Fibroblast of the conjunctiva (primary cell): ENCODE data around the gene SLC9A7.
A peak's percentile ranks its signal among the peaks of the same experiment; 100 is the strongest.
"Not testable (repeated sequence)": the region's sequence is repeated elsewhere in the genome, so short reads cannot be mapped to it uniquely, and the experiment has no call there.

Experiments used
- DNase-seq: peaks from one replicate; pipeline ENCODE4 v3.0.0-alpha.2; 2010; ENCODE audit warnings: low read depth

Gene SLC9A7

DNA sequence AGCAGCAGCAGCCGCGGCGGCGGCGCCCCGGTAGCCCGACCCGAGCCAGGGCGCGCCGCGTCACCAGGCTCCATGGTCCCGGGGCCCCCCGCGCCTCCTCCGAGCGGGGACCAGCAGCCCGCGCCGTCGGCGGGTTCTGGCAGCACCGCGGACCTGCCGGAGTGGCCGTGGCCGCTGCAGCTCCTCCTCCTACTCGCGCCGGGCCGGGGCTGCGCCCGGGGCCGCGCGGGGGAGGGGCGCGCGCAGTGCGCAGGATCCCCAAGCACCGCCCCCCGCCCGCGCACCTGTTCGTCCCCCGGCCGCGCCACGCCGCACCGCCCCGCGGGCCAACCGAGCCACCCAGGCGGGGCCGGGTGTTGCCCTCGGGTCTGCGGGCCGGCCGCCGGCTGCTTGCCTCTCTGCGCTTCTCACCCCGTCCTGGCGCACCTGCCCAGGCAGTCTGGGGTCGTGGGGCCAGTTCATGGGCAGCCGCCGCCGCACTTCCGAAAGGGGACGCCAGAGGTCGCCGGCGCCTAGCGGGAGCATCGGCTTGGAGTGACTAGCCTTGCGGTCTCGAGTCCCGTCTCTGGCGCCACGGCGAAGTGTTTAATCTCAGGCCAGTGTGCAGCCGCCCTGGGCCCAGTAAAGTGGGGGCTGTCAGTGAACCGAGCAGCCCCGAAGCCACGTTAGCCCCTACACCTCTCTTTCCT is at the start of gene SLC9A7:
SLC9A7 (minus strand) TSS at position 163 of the 689 bp plus-strand sequence; CDS start at position 74, 89 bp downstream.
- no peak for DNase-seq

GRCh38 chrX:46805270-46805669 is 46.4 kb upstream of the SLC9A7 start:
- DNase-seq: no peak

GRCh38 chrX:46803140-46803539 is 44.2 kb upstream of the SLC9A7 start:
- no peak for DNase-seq

DNA sequence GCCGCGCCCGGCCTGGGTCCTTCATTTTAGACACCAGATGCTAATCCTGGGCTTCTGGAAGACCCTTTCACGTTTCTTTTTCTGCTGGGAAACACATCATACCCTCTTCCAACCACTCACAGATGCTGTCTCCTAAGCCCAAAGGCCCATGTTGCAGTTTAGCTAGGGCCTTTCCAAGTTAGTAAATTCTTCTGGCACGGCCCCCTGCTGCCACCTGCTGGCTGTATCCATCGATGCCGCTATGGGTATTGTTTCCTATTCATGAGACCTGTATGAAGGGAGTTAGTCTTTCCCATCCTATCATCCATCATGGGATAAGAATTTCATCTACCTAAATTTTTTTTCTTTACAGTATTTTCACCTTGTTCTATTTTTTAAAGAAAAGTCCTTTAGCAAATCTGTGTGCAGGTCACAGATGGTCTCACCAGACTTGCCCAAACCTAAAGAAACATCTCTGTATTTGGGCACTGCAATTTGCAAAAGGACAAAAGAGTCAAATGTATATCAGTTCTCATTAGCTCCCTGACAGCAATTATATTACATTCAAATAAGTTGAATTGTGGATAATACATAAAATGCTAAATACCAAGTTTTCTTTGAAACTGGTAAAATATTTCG is 37.8 kb upstream of the SLC9A7 start:
- DNase-seq: peak; percentile 62

- DNase-seq: no peak
Observed at GRCh38 chrX:46793386-46794143, 34.6 kb upstream of the SLC9A7 start.

DNA sequence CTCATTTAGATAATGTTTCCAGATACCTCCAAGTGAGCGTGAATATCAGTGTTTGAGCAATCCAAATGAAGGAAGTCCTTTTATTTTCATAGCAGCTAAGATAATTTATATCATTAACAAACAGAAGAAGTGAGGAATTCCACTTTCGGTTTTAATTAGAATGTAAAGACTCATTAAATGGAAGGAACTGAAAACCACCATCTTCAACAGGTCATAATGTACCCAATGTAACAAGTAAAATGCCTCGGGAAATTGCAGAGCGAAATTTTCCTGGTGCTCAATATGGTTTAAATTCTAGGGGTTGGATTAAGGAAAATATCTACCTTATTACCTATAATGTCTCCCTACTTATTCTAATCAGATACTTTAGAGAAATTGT is 33.9 kb upstream of the SLC9A7 start:
- DNase-seq: no peak

DNA sequence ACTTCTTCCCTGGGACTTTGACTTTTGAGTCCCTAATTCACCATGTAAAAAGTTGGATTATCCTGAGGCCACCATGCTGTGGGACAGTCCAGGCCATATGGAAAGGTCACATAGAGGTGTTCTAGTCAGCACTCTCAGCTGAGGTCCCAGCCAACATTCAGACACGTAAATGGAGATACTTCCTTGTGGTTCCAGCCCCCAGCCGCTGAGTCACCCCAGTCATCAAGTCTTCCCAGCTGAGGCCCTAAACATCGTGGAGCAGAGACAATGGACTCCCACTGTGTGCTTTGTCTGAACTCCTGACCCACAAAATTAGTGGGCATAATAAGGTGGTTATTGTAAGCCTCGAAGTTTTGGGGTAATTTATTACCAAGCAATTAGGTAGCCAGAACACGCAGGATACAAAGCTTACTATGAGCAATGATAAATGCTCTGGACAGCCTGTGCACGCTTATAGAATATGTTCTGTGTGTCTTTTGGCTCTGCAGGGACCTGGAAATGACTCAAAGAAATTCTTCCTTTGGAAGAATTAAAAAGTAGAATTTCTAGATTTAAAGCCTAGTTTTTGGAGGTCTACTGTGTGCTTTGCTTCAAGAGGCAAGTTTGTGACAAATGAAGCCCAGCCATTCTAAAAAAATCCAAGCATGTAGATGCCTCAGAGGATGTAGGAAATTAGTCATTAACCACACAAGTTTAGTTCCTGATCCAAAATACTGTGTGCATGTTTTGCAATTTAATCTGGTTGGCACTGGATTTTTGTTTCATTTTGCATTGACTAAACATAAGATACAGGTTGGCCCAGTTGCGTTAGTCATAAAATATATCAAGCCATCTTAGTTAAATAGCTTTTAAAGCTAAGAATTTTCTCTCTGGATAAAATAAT is 33.2 kb upstream of the SLC9A7 start:
- DNase-seq: peak; percentile 61

- no peak for DNase-seq
Observed at GRCh38 chrX:46788902-46789301, 30.0 kb upstream of the SLC9A7 start.

DNA sequence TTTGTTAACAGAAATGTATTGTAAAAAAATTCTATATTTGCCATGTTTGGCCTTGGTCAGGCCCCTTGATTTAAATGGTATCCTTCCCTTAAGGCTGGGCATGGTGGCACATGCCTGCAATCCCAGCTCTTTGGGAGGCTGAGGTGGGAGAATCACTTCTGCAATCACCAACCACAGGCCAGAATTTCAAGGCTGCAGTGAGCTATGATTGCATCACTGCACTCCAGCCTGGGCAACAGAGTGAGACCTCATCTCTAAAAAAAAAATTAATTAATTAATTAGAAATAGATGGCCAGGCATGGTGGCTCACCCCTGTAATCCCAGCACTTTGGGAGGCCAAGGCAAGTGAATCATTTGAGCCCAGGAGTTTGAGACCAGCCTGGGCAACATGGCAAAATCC is 25.5 kb upstream of the SLC9A7 start:
- not testable (repeated sequence) for DNase-seq

GRCh38 chrX:46782034-46782433 is 23.1 kb upstream of the SLC9A7 start:
- no peak for DNase-seq

GRCh38 chrX:46777971-46778810 is 19.3 kb upstream of the SLC9A7 start:
- no peak for DNase-seq

DNA sequence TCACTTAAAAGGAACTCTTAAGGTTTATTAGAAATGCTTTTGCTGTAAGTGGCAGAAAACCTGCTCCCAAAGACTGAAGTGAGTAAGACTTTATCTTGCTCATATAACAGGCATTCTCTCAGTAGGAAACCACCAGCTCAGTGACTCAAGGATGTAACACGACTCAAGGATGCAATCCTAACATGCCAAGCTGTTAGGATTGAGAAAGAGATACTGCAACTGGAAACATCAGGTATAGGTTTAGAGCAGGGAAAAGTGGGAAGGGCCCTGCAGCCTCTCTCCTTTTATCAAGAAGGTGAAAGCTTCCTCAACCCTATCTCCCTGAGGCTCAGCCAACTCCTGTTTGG is 11.9 kb upstream of the SLC9A7 start:
- peak; percentile 58 for DNase-seq

DNA sequence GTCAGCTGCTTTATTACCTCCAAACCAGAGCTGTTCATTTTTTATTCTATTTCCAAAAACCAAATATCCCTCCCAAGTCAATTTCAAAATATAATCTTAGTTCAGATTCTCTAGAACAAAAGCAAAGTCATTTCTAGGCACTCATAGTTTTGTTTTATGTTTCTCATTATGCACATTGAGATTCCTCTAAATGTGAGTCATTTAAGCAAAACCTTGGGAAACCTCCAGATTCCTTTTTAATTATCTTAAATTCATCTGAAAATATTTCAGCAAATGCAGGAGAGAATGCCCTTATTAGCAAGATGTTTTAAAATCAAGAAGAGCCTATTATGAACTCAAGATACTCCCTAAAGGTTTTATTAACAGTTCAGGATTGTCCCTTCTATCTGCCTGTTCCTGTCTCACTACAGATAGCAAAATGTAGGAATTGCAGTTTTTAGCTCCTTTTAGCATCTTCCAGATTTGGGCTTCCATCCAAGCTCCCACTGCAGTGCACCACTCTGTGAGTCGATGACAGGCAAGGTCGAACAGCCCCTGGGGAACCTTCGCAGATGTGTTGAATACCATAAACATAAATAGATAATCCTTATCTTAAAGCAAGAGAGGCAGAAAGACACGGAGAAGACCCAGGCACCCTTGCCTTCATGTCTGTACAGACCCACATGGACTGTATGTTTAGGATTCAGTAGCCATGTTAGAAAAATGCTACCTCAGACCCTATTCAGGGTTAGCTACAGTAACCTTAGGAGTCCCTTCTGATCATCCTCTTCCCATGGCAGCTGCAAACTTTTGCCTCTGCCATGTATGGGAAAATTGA is 11.3 kb upstream of the SLC9A7 start:
- no peak for DNase-seq

GRCh38 chrX:46762963-46763362 is 4.0 kb upstream of the SLC9A7 start:
- DNase-seq: no peak

DNA sequence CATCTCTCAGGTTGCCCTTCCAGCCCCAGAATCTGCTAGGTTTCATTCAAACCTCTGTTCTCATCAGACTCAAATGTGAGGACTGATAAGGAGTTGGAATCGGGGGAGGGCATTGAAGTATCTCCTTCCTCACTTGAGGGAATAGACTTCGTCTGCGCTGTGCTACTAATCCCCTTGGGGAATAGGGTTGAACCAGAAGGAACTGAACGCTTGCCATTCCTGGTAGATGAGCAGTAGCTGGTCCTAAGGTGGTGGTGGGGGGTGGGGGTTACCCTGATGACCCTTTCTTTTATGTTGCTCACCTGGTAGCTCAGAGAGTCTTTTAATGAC is 692 bp upstream of the SLC9A7 start:
- no peak for DNase-seq

- no peak for DNase-seq
Observed at GRCh38 chrX:46758163-46758955, 559 bp downstream of the SLC9A7 start.

GRCh38 chrX:46757593-46757992 is 1.3 kb downstream of the SLC9A7 start:
- DNase-seq: no peak

GRCh38 chrX:46757052-46757451 is 1.9 kb downstream of the SLC9A7 start:
- no peak for DNase-seq

DNA sequence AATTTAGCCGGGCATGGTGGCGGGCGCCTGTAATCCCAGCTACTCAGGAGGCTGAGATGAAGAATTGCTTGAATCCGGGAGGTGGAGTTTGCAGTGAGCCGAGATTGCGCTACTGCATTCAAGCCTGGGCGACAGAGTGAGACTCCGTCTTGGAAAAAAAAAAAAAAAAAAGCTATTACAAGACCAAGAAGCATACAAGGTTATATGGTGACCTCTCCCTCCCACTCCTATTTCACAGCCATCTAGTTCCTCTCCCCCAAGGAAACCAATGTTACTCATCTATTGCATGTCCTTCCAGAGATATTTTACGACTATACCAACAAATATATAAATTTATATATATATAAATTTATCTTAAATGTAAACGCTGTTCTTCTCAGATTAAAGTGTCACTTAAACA is 3.2 kb downstream of the SLC9A7 start:
- no peak for DNase-seq

DNA sequence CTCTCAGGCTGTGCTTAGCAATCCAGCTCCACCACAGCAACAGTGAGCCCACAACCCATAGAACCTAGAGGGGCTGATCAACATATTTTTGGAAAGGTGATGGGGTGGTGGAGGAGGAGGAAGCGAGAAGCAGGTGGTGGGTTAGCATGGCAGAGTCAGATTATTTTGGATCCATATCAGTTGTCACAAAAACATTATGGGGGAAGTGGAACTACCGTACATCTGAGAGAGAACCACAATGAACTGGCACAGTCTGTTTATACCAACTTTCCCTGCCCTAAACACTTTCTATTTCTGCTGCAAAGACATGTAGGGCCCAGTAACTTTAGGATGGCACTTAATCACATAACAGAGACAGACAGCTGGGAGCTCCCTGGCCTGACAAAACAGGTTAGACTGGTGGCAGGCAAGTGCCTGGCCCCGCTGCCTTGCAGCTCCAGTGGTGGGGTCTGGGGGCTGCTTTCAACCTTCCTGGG is 4.3 kb downstream of the SLC9A7 start:
- DNase-seq: no peak
